HUES6 (cell line): Measurements from ENCODE around the gene DNAJA2.
"Not testable (repeated sequence)": the region's sequence is repeated elsewhere in the genome, so short reads cannot be mapped to it uniquely, and the experiment has no call there.

Experiments
- H3K27ac ChIP-seq: 2 replicates; pipeline ENCODE4 v1.7.0; 2013; ENCODE audit warnings: low read depth, mild to moderate bottlenecking, low read length, inconsistent platforms
- H3K27me3 ChIP-seq: 2 replicates; pipeline ENCODE4 v1.6.1; 2013; ENCODE audit warnings: low read length; ENCODE audit not compliant: control insufficient read depth, insufficient read depth
- H3K36me3 ChIP-seq: 2 replicates; pipeline ENCODE4 v1.6.1; 2013; ENCODE audit warnings: low read length; ENCODE audit not compliant: control insufficient read depth, insufficient read depth
- H3K4me1 ChIP-seq: 2 replicates; pipeline ENCODE4 v1.6.1; 2013; ENCODE audit warnings: low read length; ENCODE audit not compliant: control insufficient read depth, insufficient read depth
- H3K4me3 ChIP-seq: 2 replicates; pipeline ENCODE4 v1.5.1; 2013; ENCODE audit warnings: low read depth, low read length
- H3K9ac ChIP-seq: one replicate; pipeline ENCODE4 v1.6.1; 2013; ENCODE audit warnings: mild to moderate bottlenecking, low read length
- H3K9me3 ChIP-seq: 2 replicates; pipeline ENCODE4 v1.6.1; 2013; ENCODE audit warnings: low read depth, low read length; ENCODE audit not compliant: control insufficient read depth, insufficient read depth

Gene DNAJA2

DNA sequence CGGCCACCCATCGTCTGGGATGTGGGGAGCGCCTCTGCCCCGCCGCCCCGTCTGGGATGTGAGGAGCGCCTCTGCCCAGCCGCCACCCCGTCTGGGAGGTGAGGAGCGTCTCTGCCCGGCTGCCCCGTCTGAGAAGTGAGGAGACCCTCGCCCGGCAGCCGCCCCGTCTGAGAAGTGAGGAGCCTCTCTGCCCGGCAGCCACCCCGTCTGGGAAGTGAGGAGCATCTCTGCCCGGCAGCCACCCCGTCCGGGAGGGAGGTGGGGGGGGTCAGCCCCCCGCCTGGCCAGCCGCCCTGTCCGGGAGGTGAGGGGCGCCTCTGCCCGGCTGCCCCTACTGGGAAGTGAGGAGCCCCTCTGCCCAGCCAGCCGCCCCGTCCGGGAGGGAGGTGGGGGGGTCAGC is 26.6 kb upstream of the DNAJA2 start:
- H3K27ac ChIP-seq, H3K36me3 ChIP-seq, H3K4me3 ChIP-seq, H3K9me3 ChIP-seq, H3K27me3 ChIP-seq, H3K9ac ChIP-seq, H3K4me1 ChIP-seq: not testable (repeated sequence)

- no peak overlapping the region for H3K27ac ChIP-seq
- no peak overlapping the region for H3K9ac ChIP-seq
- H3K27me3 ChIP-seq, result no peaks in the 10 kb centered on the region
- no peaks in the 10 kb centered on the region for H3K36me3 ChIP-seq
- H3K4me3 ChIP-seq, result no peak overlapping the region
- 0 out of 2 replicates have a peak, but pooled peaks cover 5% of the 10 kb centered on the region for H3K9me3 ChIP-seq
- no peaks in the 10 kb centered on the region for H3K4me1 ChIP-seq
Measured at GRCh38 chr16:46997844-46998243, 24.4 kb upstream of the DNAJA2 start.

DNA sequence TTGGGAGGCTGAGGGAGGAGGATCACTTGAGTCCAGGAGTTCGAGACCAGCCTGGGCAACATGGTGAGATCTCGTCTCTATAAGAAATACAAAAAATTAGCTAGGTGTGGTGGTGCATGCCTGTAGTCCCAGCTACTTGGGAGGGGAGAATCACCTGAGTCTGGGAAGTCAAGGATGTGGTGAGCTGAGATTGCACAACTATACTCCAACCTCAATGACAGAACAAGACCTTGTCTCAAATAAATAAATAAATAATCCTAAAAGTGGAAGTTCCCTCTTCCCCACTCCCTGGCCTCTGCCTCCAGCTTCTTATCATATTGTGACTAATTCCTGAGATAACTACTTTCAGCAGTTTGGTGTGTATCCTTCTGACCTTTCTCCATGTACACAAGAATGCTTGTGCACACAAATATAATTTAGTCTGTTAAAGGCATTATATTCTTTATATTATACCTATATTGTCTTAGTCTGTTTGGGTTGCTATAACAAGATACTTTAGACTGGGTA is 23.5 kb upstream of the DNAJA2 start:
- no peak overlapping the region for H3K4me3 ChIP-seq
- no peaks in the 10 kb centered on the region for H3K4me1 ChIP-seq
- H3K9me3 ChIP-seq, result peaks cover 12% of the 10 kb centered on the region
- H3K27me3 ChIP-seq, result no peaks in the 10 kb centered on the region
- H3K9ac ChIP-seq, result no peak overlapping the region
- no peaks in the 10 kb centered on the region for H3K36me3 ChIP-seq
- H3K27ac ChIP-seq, result no peak overlapping the region

- H3K27ac ChIP-seq, result no peak overlapping the region
- no peak overlapping the region for H3K4me3 ChIP-seq
- H3K9me3 ChIP-seq, result peaks cover 18% of the 10 kb centered on the region
- no peak overlapping the region for H3K9ac ChIP-seq
- H3K36me3 ChIP-seq, result no peaks in the 10 kb centered on the region
- no peaks in the 10 kb centered on the region for H3K27me3 ChIP-seq
- H3K4me1 ChIP-seq, result no peaks in the 10 kb centered on the region
Measured at GRCh38 chr16:46996391-46996790, 22.9 kb upstream of the DNAJA2 start.

DNA sequence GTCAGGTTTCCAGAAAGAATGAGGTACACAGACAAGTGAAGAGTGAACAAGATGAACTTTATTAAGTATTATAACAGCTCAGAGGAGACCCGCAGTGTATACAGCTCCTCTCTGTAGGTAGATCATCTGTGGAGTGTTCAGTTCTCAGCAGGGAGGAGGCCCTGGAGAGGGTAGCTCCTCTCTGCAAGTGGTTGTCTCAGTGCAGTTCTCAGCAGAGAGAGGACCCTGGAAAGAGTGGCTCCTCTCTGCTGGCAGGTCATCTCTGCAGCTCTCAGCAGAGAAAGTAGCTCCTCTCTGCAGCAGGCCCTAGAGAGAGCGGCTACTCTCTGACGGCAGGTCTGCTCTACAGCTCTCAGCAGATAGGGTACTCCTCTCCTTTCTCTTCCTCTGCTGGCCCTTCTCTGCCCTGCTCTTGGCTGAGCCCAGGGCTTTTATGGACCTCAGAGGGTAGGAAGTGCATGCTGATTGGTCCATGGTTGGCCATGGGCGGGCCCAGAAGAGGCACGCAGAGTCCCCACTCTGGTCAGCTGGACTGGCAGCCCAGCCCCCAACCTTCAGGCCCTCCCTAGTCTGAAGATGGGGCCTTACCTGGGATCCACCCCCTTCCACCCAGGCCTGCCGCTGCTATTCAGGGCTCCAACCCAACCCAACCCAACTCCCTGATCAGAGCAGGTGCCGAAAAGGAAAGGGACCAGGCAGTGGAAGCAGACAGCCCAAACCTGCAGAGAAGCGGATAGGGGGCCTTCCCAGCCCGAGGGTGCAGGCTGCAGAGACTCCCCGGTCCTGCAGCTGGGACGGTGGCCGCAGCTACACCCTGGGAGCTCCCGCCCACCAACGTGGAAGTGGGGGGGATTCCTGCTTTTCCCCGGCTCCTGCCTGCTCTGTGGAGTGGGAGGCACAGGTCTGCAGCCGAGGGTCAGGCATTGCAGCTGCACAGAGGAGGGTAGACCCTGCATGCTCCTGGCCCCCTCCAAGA is 18.5 kb upstream of the DNAJA2 start:
- no peak overlapping the region for H3K9ac ChIP-seq
- H3K4me1 ChIP-seq, result no peaks in the 10 kb centered on the region
- no peak overlapping the region for H3K4me3 ChIP-seq
- H3K36me3 ChIP-seq, result no peaks in the 10 kb centered on the region
- H3K27me3 ChIP-seq, result no peaks in the 10 kb centered on the region
- H3K27ac ChIP-seq, result no peak overlapping the region
- peaks cover 15% of the 10 kb centered on the region for H3K9me3 ChIP-seq

- no peaks in the 10 kb centered on the region for H3K27me3 ChIP-seq
- peaks cover 5% of the 10 kb centered on the region for H3K9me3 ChIP-seq
- H3K4me3 ChIP-seq, result no peak overlapping the region
- no peak overlapping the region for H3K9ac ChIP-seq
- no peaks in the 10 kb centered on the region for H3K4me1 ChIP-seq
- H3K27ac ChIP-seq, result no peak overlapping the region
- H3K36me3 ChIP-seq, result no peaks in the 10 kb centered on the region
Measured at GRCh38 chr16:46986896-46987295, 13.4 kb upstream of the DNAJA2 start.

GRCh38 chr16:46986438-46986837 is 13.0 kb upstream of the DNAJA2 start:
- no peak overlapping the region for H3K9ac ChIP-seq
- peaks cover under 1% of the 10 kb centered on the region; the same call in 1 of the 2 replicates for H3K9me3 ChIP-seq
- H3K27me3 ChIP-seq, result no peaks in the 10 kb centered on the region
- H3K4me1 ChIP-seq, result no peaks in the 10 kb centered on the region
- H3K36me3 ChIP-seq, result no peaks in the 10 kb centered on the region
- H3K27ac ChIP-seq, result no peak overlapping the region
- H3K4me3 ChIP-seq, result no peak overlapping the region

GRCh38 chr16:46982335-46982734 is 8.9 kb upstream of the DNAJA2 start:
- Histone ChIP-seq H3K4me3 (no peak overlapping the region), H3K27ac (no peak overlapping the region), H3K9ac (no peak overlapping the region), H3K4me1 (no peaks in the 10 kb centered on the region), H3K9me3 (no peaks in the 10 kb centered on the region), H3K27me3 (no peaks in the 10 kb centered on the region), H3K36me3 (no peaks in the 10 kb centered on the region)

- Histone ChIP-seq H3K36me3 (no peaks in the 10 kb centered on the region), H3K9me3 (no peaks in the 10 kb centered on the region), H3K4me3 (no peak overlapping the region), H3K9ac (no peak overlapping the region), H3K27ac (no peak overlapping the region), H3K27me3 (no peaks in the 10 kb centered on the region), H3K4me1 (peaks cover 9% of the 10 kb centered on the region)
Measured at GRCh38 chr16:46980926-46981325, 7.5 kb upstream of the DNAJA2 start.

DNA sequence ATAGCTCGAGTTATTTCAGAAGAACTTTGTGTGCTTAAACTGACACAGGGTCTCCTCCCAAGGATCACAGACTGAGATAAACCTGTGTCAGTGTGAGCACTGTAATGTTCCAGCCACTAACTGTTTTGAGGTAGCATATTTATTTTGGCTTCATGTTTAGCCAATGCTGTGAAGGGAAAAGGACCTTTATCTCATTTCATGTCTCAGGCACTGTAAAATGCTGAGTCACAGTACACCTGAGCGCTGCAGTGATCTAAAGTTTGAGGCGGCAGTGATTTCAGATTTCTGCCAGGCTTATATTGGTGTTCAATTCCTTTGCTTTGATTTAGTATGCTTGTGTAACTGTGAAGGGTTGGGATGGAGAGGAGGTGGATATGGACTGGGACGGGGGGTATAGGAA is 3.1 kb upstream of the DNAJA2 start:
- Histone ChIP-seq H3K36me3 (0 out of 2 replicates have a peak, but pooled peaks cover 2% of the 10 kb centered on the region), H3K4me3 (no peak overlapping the region), H3K9me3 (no peaks in the 10 kb centered on the region), H3K9ac (no peak overlapping the region), H3K4me1 (peaks cover 28% of the 10 kb centered on the region), H3K27ac (peak overlapping the region; percentile 42; the same call in 1 of the 2 replicates), H3K27me3 (no peaks in the 10 kb centered on the region)

DNA sequence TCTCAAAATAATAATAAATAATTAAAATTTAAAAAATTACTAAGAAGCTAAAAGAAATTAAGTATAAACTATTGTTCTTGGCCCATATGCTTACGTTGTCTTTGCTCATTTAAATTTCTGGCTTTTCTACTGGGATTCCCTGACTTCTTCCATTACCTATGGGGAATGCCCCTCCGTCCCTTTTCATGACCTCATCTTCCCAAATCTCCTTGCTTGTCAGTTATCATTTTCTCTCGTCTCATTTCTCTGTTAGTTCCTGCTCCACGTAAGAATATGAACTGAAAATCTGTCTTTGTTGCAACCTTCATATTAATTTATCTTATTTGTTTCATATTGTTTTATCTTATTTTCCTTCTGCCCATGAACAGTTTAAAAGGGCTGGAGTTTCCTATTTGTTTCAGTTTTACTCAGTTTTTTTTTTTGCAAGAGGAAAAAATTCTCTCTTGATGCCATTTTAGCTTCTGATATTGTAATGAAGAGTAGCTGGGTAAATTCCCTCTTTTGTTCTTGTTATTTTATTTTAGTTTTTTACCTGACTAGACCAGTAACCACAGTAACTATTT is 2.5 kb upstream of the DNAJA2 start:
- no peak overlapping the region for H3K4me3 ChIP-seq

More for the DNA sequence above, 2.5 kb upstream of the DNAJA2 start:
- Histone ChIP-seq H3K27ac (0 out of 2 replicates have a peak overlapping the region, but pooled peaks have one; percentile 42), H3K36me3 (peaks cover 8% of the 10 kb centered on the region), H3K9ac (no peak overlapping the region), H3K4me1 (peaks cover 28% of the 10 kb centered on the region), H3K27me3 (no peaks in the 10 kb centered on the region), H3K9me3 (no peaks in the 10 kb centered on the region)
